Karpas-422 (cell line): ENCODE results near the gene EHBP1. TPM values are rescaled to one million over a fixed set of nuclear protein-coding genes. Genes with fewer than 3 reads are reported as not detected.
A peak's percentile ranks its signal among the peaks of the same experiment; 100 is the strongest.

ENCODE experiments used
- DNase-seq: peaks from one replicate; pipeline ENCODE4 v3.0.0-alpha.2; 2015
- H2AFZ ChIP-seq: fragments of 200-600 bp; sonication (generic); 2 replicates; pipeline ENCODE4 v1.6.1; 2014; ENCODE audit warnings: antibody characterized with exemption, low read length, mixed read lengths
- H3K27ac ChIP-seq: fragments of 200-600 bp; sonication (generic); 2 replicates; pipeline ENCODE4 v1.5.1; 2014; ENCODE audit warnings: mild to moderate bottlenecking, low read length, moderate library complexity
- H3K27me3 ChIP-seq: fragments of 200-600 bp; sonication (generic); 2 replicates; pipeline ENCODE4 v1.6.1; 2014; ENCODE audit warnings: low read length, mixed read lengths
- H3K36me3 ChIP-seq: fragments of 200-600 bp; sonication (generic); 2 replicates; pipeline ENCODE4 v1.6.1; 2014; ENCODE audit warnings: low read length, mixed read lengths; ENCODE audit not compliant: insufficient read depth
- H3K4me1 ChIP-seq: fragments of 200-600 bp; sonication (generic); 2 replicates; pipeline ENCODE4 v1.6.1; 2014; ENCODE audit warnings: mild to moderate bottlenecking, low read length, mixed read lengths
- H3K4me2 ChIP-seq: fragments of 200-600 bp; sonication (generic); 2 replicates; pipeline ENCODE4 v1.6.1; 2014; ENCODE audit warnings: low read length, low read depth, mild to moderate bottlenecking; ENCODE audit not compliant: poor library complexity, severe bottlenecking
- H3K4me3 ChIP-seq: fragments of 200-600 bp; sonication (generic); 2 replicates; pipeline ENCODE4 v1.5.1; 2014; ENCODE audit warnings: mild to moderate bottlenecking, antibody characterized with exemption, low read length, mixed read lengths
- H3K79me2 ChIP-seq: fragments of 200-600 bp; sonication (generic); 2 replicates; pipeline ENCODE4 v1.6.1; 2014; ENCODE audit warnings: mild to moderate bottlenecking, low read length, mixed read lengths
- H3K9ac ChIP-seq: fragments of 200-600 bp; sonication (generic); 2 replicates; pipeline ENCODE4 v1.6.0; 2014; ENCODE audit warnings: low read length
- H3K9me2 ChIP-seq: fragments of 200-600 bp; sonication (generic), shearing (Covaris generic); replicated peaks from 2 replicates; pipeline ENCODE4 v1.6.0; 2014; ENCODE audit warnings: mild to moderate bottlenecking, low read length, moderate library complexity; ENCODE audit not compliant: insufficient read depth
- H3K9me3 ChIP-seq: fragments of 300-700, 200-600 bp; sonication (generic); 2 replicates; pipeline ENCODE4 v1.6.1; 2014; ENCODE audit warnings: low read length, mixed read lengths
- H4K20me1 ChIP-seq: fragments of 200-600 bp; sonication (generic); 2 replicates; pipeline ENCODE4 v1.6.1; 2014; ENCODE audit warnings: mild to moderate bottlenecking, antibody characterized with exemption, low read length, low read depth; ENCODE audit not compliant: insufficient read depth
- total RNA-seq: library from RNA; depleted of rRNA; stranded (reverse); fragments of >200 nt; shearing (Covaris generic); gene quantifications from 2 replicates; pipeline ENCODE4 v1.2.3, GENCODE V29; 2014; ENCODE audit warnings: low replicate concordance

Gene EHBP1
- total RNA-seq, 1 experiment from 2014 or later: 32.2 TPM

DNA sequence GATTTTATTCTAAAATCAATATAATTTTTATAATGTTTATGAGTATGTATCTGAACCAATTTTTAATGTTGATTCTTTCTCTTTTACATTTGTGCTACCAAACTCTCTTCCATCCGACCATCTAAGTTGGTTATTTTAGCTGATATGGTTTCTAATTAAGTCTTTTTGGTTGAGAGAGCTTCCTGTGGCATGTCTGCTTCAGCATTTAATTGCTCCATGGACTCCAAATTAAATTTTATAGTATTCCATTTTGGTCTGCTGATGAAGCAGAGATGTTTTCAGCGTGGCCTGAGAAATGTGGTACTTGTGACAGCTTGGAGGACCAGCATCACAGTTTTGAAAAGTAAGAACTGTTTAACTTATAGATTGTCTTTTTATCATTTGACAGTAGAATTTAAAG is 105.6 kb downstream of the EHBP1 start:
- DNase-seq: no peak
- Histone ChIP-seq H3K4me1 (peaks cover 14% of the 10 kb centered on the region), H3K79me2 (peaks cover 61% of the 10 kb centered on the region), H3K4me3 (no peak overlapping the region), H3K9me3 (no peaks in the 10 kb centered on the region), H3K9ac (no peak overlapping the region), H4K20me1 (no peaks in the 10 kb centered on the region), H3K27me3 (no peaks in the 10 kb centered on the region), H3K9me2 (no peaks in the 10 kb centered on the region), H2AFZ (no peak overlapping the region), H3K36me3 (no peaks in the 10 kb centered on the region), H3K27ac (no peak overlapping the region), H3K4me2 (no peak overlapping the region)

DNA sequence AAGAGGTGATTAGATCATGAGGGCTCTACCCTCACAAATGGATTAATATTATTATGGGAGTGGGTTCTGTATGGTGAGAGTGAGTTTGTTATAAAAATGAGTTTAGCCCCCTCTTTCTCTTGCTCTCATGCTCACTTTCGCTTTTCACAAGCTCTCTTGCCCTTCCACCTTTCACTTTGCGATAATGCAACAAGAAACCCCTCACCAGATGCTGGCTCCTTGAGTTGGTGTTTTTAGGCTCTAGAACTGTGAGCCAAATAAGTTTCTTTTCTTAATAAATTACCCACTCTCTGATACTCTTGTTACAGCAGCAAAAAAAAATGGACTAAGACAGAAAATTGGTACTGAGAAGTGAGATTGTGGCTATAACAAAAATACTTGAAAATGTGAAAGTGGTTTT is 106.5 kb downstream of the EHBP1 start:
- no peaks in the 10 kb centered on the region for H3K36me3 ChIP-seq
- H3K9me3 ChIP-seq: no peaks in the 10 kb centered on the region
- peaks cover 14% of the 10 kb centered on the region for H3K4me1 ChIP-seq
- no peak overlapping the region for H3K4me2 ChIP-seq
- no peak overlapping the region for H2AFZ ChIP-seq
- no peaks in the 10 kb centered on the region for H3K9me2 ChIP-seq
- DNase-seq: no peak
- no peaks in the 10 kb centered on the region for H4K20me1 ChIP-seq
- peaks cover 69% of the 10 kb centered on the region for H3K79me2 ChIP-seq
- H3K9ac ChIP-seq: no peak overlapping the region
- H3K4me3 ChIP-seq: no peak overlapping the region
- H3K27me3 ChIP-seq: no peaks in the 10 kb centered on the region
- no peak overlapping the region for H3K27ac ChIP-seq

GRCh38 chr2:62812921-62813825 is 107.7 kb downstream of the EHBP1 start:
- no peaks in the 10 kb centered on the region for H3K36me3 ChIP-seq
- H3K4me2 ChIP-seq: no peak overlapping the region
- H3K27ac ChIP-seq: no peak overlapping the region
- peaks cover 77% of the 10 kb centered on the region for H3K79me2 ChIP-seq
- no peak overlapping the region for H2AFZ ChIP-seq
- no peaks in the 10 kb centered on the region for H3K27me3 ChIP-seq
- H3K4me3 ChIP-seq: no peak overlapping the region
- no peak overlapping the region for H3K9ac ChIP-seq
- DNase-seq: no peak
- H4K20me1 ChIP-seq: no peaks in the 10 kb centered on the region
- no peaks in the 10 kb centered on the region for H3K9me3 ChIP-seq
- H3K9me2 ChIP-seq: no peaks in the 10 kb centered on the region
- H3K4me1 ChIP-seq: peaks cover 13% of the 10 kb centered on the region

- peak; percentile 59 for DNase-seq
- no peak overlapping the region for H3K9ac ChIP-seq
- H4K20me1 ChIP-seq: no peaks in the 10 kb centered on the region
- no peak overlapping the region for H3K4me3 ChIP-seq
- H2AFZ ChIP-seq: no peak overlapping the region
- peaks cover 80% of the 10 kb centered on the region for H3K79me2 ChIP-seq
- peaks cover 9% of the 10 kb centered on the region; the same call in 1 of the 2 replicates for H3K4me1 ChIP-seq
- no peaks in the 10 kb centered on the region for H3K36me3 ChIP-seq
- no peak overlapping the region for H3K27ac ChIP-seq
- H3K4me2 ChIP-seq: no peak overlapping the region
- no peaks in the 10 kb centered on the region for H3K9me2 ChIP-seq
- H3K27me3 ChIP-seq: no peaks in the 10 kb centered on the region
- H3K9me3 ChIP-seq: no peaks in the 10 kb centered on the region
Observed at GRCh38 chr2:62814123-62814522, 108.6 kb downstream of the EHBP1 start.

- peaks cover 68% of the 10 kb centered on the region for H3K79me2 ChIP-seq
- H4K20me1 ChIP-seq: no peaks in the 10 kb centered on the region
- H3K4me3 ChIP-seq: no peak overlapping the region
- H3K9ac ChIP-seq: no peak overlapping the region
- no peaks in the 10 kb centered on the region for H3K36me3 ChIP-seq
- H3K9me2 ChIP-seq: no peaks in the 10 kb centered on the region
- no peaks in the 10 kb centered on the region for H3K9me3 ChIP-seq
- H3K4me1 ChIP-seq: peaks cover 12% of the 10 kb centered on the region
- no peak for DNase-seq
- no peaks in the 10 kb centered on the region for H3K27me3 ChIP-seq
- H3K4me2 ChIP-seq: no peak overlapping the region
- no peak overlapping the region for H2AFZ ChIP-seq
- no peak overlapping the region for H3K27ac ChIP-seq
Observed at GRCh38 chr2:62817348-62817747, 111.8 kb downstream of the EHBP1 start.

DNA sequence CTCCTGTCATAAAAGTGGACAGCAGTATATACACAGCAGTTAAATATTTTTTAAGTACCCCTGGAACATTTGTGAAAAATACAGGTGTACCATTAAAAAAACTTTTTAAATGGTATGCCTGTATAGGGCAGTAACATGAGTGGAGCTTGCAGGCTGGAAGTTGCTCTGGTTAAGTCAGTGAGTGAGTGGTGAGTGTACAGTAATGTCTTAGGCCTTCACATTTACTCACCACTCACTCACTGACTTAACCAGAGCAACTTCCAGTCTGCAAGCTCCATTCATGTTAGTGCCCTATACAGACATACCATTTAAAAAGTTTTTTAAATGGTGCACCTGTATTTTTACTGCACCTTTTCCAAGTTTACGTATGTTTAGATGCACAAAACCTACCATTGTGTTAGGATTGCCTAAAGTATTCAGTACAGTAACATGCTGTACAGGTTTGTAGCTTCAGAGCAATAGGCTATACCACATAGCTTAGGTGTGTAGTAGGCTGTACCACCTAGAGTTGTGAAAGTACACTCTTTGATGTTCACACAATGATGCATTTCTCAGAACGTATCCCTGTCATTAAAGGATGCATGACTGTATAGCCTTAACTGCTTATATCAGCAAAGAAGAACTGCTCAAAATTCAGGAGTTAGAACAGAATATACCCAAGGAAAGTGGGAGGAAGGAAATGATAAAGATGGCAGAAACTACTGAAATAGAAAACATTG is 112.6 kb downstream of the EHBP1 start:
- Histone ChIP-seq H3K36me3 (no peaks in the 10 kb centered on the region), H4K20me1 (no peaks in the 10 kb centered on the region), H2AFZ (no peak overlapping the region), H3K27me3 (no peaks in the 10 kb centered on the region), H3K79me2 (peaks cover 69% of the 10 kb centered on the region), H3K4me2 (no peak overlapping the region), H3K27ac (no peak overlapping the region), H3K9me3 (no peaks in the 10 kb centered on the region), H3K4me1 (peaks cover 20% of the 10 kb centered on the region), H3K9me2 (no peaks in the 10 kb centered on the region), H3K4me3 (no peak overlapping the region), H3K9ac (no peak overlapping the region)
- DNase-seq: no peak

DNA sequence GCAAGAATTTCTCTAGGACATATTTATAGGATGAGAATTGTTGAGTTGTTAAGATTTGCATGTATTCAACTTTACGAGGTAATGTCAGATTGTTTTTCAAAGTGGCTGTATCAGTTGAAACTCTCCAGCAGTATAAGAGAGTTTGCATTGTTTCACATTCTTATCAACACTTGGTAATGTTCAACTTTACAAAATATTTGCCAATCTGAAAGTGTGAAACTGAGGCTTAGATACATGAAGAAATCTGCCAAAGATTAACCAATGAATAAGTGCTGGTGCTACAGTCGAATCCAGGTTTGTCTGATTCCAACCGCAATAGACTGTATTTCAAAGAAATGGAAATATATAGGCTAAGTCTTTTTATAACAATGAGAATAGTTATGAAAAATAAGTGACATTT is 117.0 kb downstream of the EHBP1 start:
- Histone ChIP-seq H4K20me1 (no peaks in the 10 kb centered on the region), H3K27ac (no peak overlapping the region), H3K36me3 (peaks cover 16% of the 10 kb centered on the region), H3K4me1 (peaks cover 47% of the 10 kb centered on the region), H3K9ac (no peak overlapping the region), H3K27me3 (no peaks in the 10 kb centered on the region), H2AFZ (no peak overlapping the region), H3K4me3 (no peak overlapping the region), H3K9me2 (no peaks in the 10 kb centered on the region), H3K79me2 (peaks cover 46% of the 10 kb centered on the region), H3K4me2 (no peak overlapping the region), H3K9me3 (no peaks in the 10 kb centered on the region)
- no peak for DNase-seq

DNA sequence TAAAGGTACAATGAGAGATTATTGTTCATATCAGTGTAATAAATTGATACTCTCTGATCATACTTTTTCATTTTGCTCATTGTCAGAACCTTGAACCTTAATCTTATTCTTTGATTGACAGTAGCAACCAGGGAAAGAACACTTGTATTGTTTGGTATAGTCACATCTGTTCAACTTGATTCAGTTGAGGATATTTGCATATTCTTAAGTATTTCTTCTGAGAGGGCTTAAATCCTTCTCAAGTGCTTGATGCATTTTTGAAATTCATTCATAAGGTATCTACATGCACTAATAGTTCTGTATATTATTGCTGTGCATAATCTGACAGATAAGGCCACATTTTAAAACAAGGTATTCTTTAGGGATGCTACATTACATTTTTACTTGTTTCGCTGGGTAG is 118.9 kb downstream of the EHBP1 start:
- Histone ChIP-seq H4K20me1 (no peaks in the 10 kb centered on the region), H3K9me2 (no peaks in the 10 kb centered on the region), H2AFZ (no peak overlapping the region), H3K9ac (no peak overlapping the region), H3K4me2 (peak overlapping the region; percentile 46), H3K9me3 (no peaks in the 10 kb centered on the region), H3K27ac (peak overlapping the region; percentile 70), H3K79me2 (peaks cover 37% of the 10 kb centered on the region), H3K4me3 (no peak overlapping the region), H3K27me3 (no peaks in the 10 kb centered on the region), H3K4me1 (peaks cover 55% of the 10 kb centered on the region), H3K36me3 (peaks cover 20% of the 10 kb centered on the region)
- peak; percentile 72 for DNase-seq
